ENCODE results near the gene CYP4F2. TPM values are rescaled to one million over a fixed set of nuclear protein-coding genes. Genes with fewer than 3 reads are reported as not detected.
"Not testable (repeated sequence)": the region's sequence is repeated elsewhere in the genome, so short reads cannot be mapped to it uniquely, and the experiment has no call there.

The CYP4F2 gene
- total RNA-seq, 2 donors from 2014 or later = 16.4 to 22.5 TPM

- Histone ChIP-seq H3K4me3 (peak overlapping the region; percentile 20 to 36), H3K27ac (peak overlapping the region in 1 of 2 donors; percentile 57), H3K9me3 (no peaks in the 10 kb centered on the region), H3K27me3 (replicated peaks; ENCODE audit: insufficient read depth) (no peaks in the 10 kb centered on the region), H3K36me3 (no peaks in the 10 kb centered on the region), H3K4me1 (replicated peaks) (no peaks in the 10 kb centered on the region)
- no peak for DNase-seq (ENCODE audit: low spot score)
- TF ChIP-seq CTCF (IDR thresholded peaks at IDR 0.05) (no peak), POLR2A (IDR thresholded peaks at IDR 0.05) (no peak)
- WGBS = 73% methylated on average over 11 of the region's 11 CpGs
- intact Hi-C loops (cut with DNase I) = no loop called here
Measured at GRCh38 chr19:15902254-15902653, 4.4 kb upstream of the CYP4F2 start.

DNA sequence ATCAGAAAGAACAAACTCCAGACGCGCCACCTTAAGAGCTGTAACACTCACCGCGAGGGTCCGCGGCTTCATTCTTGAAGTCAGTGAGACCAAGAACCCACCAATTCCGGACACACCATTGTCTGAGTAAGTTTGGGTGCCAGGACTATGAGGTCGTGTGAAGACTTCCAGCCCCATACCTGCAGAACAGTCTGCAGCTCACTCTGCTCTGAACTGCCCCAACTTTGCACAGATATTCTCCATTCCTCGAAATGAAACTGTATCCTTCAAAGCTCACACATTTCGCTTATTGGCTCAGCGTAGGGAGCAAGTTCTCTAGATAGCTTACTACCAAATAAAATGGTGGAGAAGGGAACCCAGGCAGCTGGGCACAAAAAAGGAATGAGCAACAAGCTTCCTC, 2.6 kb upstream of the CYP4F2 start:
- Histone ChIP-seq H3K9me3 (no peaks in the 10 kb centered on the region), H3K27me3 (replicated peaks; ENCODE audit: insufficient read depth) (no peaks in the 10 kb centered on the region), H3K4me1 (replicated peaks) (no peaks in the 10 kb centered on the region), H3K27ac (peak overlapping the region; percentile 50 to 57), H3K36me3 (no peaks in the 10 kb centered on the region), H3K4me3 (peak overlapping the region; percentile 20 to 36)
- intact Hi-C loops (cut with DNase I) = no loop called here
- TF ChIP-seq CTCF (IDR thresholded peaks at IDR 0.05) = no peak
- 57% methylated on average over 11 of the region's 11 CpGs for WGBS
- no peak for DNase-seq (ENCODE audit: low spot score)

DNA sequence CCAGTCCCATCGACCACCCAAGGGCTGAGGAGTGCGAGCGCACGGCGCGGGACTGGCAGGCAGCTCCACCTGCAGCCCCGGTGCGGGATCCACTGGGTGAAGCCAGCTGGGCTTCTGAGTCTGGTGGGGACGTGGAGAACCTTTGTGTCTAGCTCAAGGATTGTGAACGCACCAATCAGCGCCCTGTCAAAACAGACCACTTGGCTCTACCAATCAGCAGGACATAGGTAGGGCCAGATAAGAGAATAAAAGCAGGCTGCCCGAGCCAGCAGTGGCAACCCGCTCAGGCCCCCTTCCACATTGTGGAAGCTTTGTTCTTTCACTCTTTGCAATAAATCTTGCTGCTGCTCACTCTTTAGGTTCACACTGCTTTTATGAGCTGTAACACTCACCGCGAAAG, 2.2 kb upstream of the CYP4F2 start:
- 13% methylated on average over 15 of the region's 15 CpGs for WGBS
- H3K27ac ChIP-seq = peak overlapping the region; percentile 47 to 84
- intact Hi-C loops (cut with DNase I); H3K4me1 ChIP-seq (replicated peaks); H3K36me3 ChIP-seq; H3K9me3 ChIP-seq; H3K27me3 ChIP-seq (replicated peaks; ENCODE audit: insufficient read depth): not testable (repeated sequence)
- peak; percentile 24 for TF ChIP-seq POLR2A (IDR thresholded peaks at IDR 0.05)
- peak; percentile 52 for TF ChIP-seq POLR2AphosphoS5 (IDR thresholded peaks at IDR 0.05)
- DNase-seq (ENCODE audit: low spot score) = peak; percentile 72
- H3K4me3 ChIP-seq = peak overlapping the region in 1 of 2 donors; percentile 36

DNA sequence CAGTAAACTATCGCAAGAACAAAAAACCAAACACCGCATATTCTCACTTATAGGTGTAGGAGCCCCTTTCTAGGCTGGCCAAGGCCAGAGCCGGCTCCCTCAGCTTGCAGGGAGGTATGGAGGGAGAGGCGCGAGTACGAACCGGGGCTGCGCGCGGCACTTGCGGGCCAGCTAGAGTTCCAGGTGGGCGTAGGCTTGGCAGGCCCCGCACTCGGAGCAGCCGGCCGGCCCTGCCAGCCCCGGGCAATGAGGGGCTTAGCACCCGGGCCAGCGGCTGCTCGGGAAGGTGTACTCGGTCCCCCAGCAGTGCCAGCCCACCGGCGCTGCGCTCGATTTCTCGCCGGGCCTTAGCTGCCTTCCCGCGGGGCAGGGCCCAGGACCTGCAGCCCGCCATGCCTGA, 1.7 kb upstream of the CYP4F2 start:
- H3K4me1 ChIP-seq (replicated peaks); H3K36me3 ChIP-seq; DNase-seq (ENCODE audit: low spot score); intact Hi-C loops (cut with DNase I); H3K27me3 ChIP-seq (replicated peaks; ENCODE audit: insufficient read depth); H3K9me3 ChIP-seq: not testable (repeated sequence)
- peak overlapping the region; percentile 14 to 36 for H3K4me3 ChIP-seq
- H3K27ac ChIP-seq = peak overlapping the region; percentile 47 to 84
- 9% methylated on average over 19 of the region's 30 CpGs for WGBS

DNA sequence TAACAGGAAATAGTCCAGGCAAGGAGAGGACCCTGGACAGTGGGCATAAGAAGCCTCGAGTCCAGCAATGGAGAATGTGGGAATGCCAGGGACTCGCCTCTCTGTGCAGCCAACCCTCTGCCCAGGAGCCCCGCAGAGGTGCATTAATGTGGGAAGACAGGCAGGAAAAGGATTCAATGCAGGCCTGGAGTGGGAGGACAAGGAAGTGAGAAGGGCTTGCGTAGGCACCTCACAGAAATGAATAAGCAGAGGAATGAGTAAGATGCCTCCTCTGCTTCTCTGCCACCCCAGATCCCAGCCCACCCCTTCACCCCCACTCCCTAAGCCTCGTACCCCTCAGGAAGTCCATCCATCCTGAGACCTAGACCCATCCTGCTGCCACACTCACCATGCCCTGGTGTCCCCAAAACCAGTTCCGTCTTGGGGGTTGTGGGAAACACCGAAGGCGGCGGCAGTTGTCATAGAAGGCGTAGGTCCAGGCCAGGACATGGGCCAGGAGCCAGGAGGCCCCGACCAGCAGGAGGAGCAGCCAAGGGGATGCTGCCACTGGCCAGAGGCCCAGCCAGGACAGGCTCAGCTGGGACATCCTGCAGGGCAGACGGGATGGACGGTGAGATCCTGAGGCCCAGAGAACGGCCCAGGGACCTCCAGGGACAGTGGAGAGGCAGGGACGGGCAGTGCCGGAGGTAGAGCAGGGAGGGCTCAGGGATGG, 692 bp downstream of the CYP4F2 start:
- no peak for DNase-seq (ENCODE audit: low spot score)
- no peak overlapping the region for H3K4me3 ChIP-seq
- intact Hi-C loops (cut with DNase I) = no loop called here
- 88% methylated on average over 16 of the region's 16 CpGs for WGBS
- TF ChIP-seq POLR2AphosphoS5 (IDR thresholded peaks at IDR 0.05) (no peak), POLR2A (IDR thresholded peaks at IDR 0.05) (no peak), CTCF (IDR thresholded peaks at IDR 0.05) (no peak)
- H3K36me3 ChIP-seq = no peaks in the 10 kb centered on the region
- H3K27ac ChIP-seq = no peak overlapping the region
- no peaks in the 10 kb centered on the region for H3K27me3 ChIP-seq (replicated peaks; ENCODE audit: insufficient read depth)
- H3K4me1 ChIP-seq (replicated peaks) = no peaks in the 10 kb centered on the region
- no peaks in the 10 kb centered on the region for H3K9me3 ChIP-seq

- 88% methylated on average over 4 of the region's 4 CpGs for WGBS
Measured at GRCh38 chr19:15895876-15896430, 1.9 kb downstream of the CYP4F2 start.

More at GRCh38 chr19:15895876-15896430, 1.9 kb downstream of the CYP4F2 start:
- Histone ChIP-seq H3K4me1 (replicated peaks) (no peaks in the 10 kb centered on the region), H3K36me3 (no peaks in the 10 kb centered on the region), H3K27me3 (replicated peaks; ENCODE audit: insufficient read depth) (no peaks in the 10 kb centered on the region), H3K9me3 (no peaks in the 10 kb centered on the region), H3K27ac (no peak overlapping the region), H3K4me3 (no peak overlapping the region)
- intact Hi-C loops (cut with DNase I) = no loop called here
- TF ChIP-seq POLR2A (IDR thresholded peaks at IDR 0.05) = no peak
- TF ChIP-seq CTCF (IDR thresholded peaks at IDR 0.05) = no peak
- TF ChIP-seq POLR2AphosphoS5 (IDR thresholded peaks at IDR 0.05) = no peak
- no peak for DNase-seq (ENCODE audit: low spot score)
